Measurements from ENCODE around the gene HERPUD1. TPM values are rescaled to one million over a fixed set of nuclear protein-coding genes. Genes with fewer than 3 reads are reported as not detected.
"Not testable (repeated sequence)": the region's sequence is repeated elsewhere in the genome, so short reads cannot be mapped to it uniquely, and the experiment has no call there.

Gene HERPUD1
- total RNA-seq, 1 donor from 2014 or later: 79.8 TPM

- Mint-ChIP-seq H3K27ac (no peak overlapping the region), H3K9me3 (no peaks in the 10 kb centered on the region), H3K27me3 (ENCODE audit: low read depth) (peaks cover 58% of the 10 kb centered on the region), H3K4me3 (no peak overlapping the region), H3K36me3 (no peaks in the 10 kb centered on the region), H3K4me1 (peaks cover 8% of the 10 kb centered on the region)
- no peak for TF ChIP-seq CTCF (IDR thresholded peaks at IDR 0.05; ENCODE audit: unreplicated experiment)
- DNase-seq (ENCODE audit: low spot score in 2 of 2, unreplicated experiment in 2 of 2): no peak
Measured at GRCh38 chr16:56988161-56988947, 56.4 kb downstream of the HERPUD1 start.

GRCh38 chr16:56988948-56989945 is 57.3 kb downstream of the HERPUD1 start, which contains the start of gene NLRC5:
Gene NLRC5, plus strand, starts transcription at chr16:56989557. Its CDS starts 31,156 bp downstream, at chr16:57020713.
- Mint-ChIP-seq H3K36me3 (no peaks in the 10 kb centered on the region), H3K4me1 (peaks cover 8% of the 10 kb centered on the region), H3K9me3 (no peaks in the 10 kb centered on the region), H3K27ac (peak within 1 kb of the TSS; percentile 76), H3K27me3 (ENCODE audit: low read depth) (peaks cover 67% of the 10 kb centered on the region), H3K4me3 (peak within 1 kb of the TSS; percentile 87)
- peak; percentile 56 to 78 for DNase-seq (ENCODE audit: low spot score in 2 of 2, unreplicated experiment in 2 of 2)
- no peak for TF ChIP-seq CTCF (IDR thresholded peaks at IDR 0.05; ENCODE audit: unreplicated experiment)

GRCh38 chr16:56989988-56990387 is 58.0 kb downstream of the HERPUD1 start:
- Mint-ChIP-seq H3K27ac (no peak overlapping the region), H3K36me3 (no peaks in the 10 kb centered on the region), H3K27me3 (ENCODE audit: low read depth) (peaks cover 74% of the 10 kb centered on the region), H3K4me1 (peaks cover 8% of the 10 kb centered on the region), H3K9me3 (no peaks in the 10 kb centered on the region), H3K4me3 (peak overlapping the region; percentile 87)
- no peak for DNase-seq (ENCODE audit: low spot score in 2 of 2, unreplicated experiment in 2 of 2)
- TF ChIP-seq CTCF (IDR thresholded peaks at IDR 0.05; ENCODE audit: unreplicated experiment): no peak

GRCh38 chr16:56990407-56991286 is 58.7 kb downstream of the HERPUD1 start:
- no peaks in the 10 kb centered on the region for H3K9me3 Mint-ChIP-seq
- no peak overlapping the region for H3K27ac Mint-ChIP-seq
- peaks cover 8% of the 10 kb centered on the region for H3K4me1 Mint-ChIP-seq
- peaks cover 81% of the 10 kb centered on the region for H3K27me3 Mint-ChIP-seq (ENCODE audit: low read depth)
- no peak for DNase-seq (ENCODE audit: low spot score in 2 of 2, unreplicated experiment in 2 of 2)
- no peaks in the 10 kb centered on the region for H3K36me3 Mint-ChIP-seq
- TF ChIP-seq CTCF (IDR thresholded peaks at IDR 0.05; ENCODE audit: unreplicated experiment): no peak
- H3K4me3 Mint-ChIP-seq: no peak overlapping the region

- DNase-seq (ENCODE audit: low spot score in 2 of 2, unreplicated experiment in 2 of 2); H3K27ac Mint-ChIP-seq; H3K36me3 Mint-ChIP-seq; H3K9me3 Mint-ChIP-seq; H3K4me1 Mint-ChIP-seq; H3K4me3 Mint-ChIP-seq: not testable (repeated sequence)
- peaks cover 86% of the 10 kb centered on the region for H3K27me3 Mint-ChIP-seq (ENCODE audit: low read depth)
Measured at GRCh38 chr16:56992431-56992830, 60.5 kb downstream of the HERPUD1 start.

All from mesothelial cell of epicardium (in vitro differentiated cells).